Endodermal cell (in vitro differentiated cells): ENCODE data around the gene PODNL1. TPM values are rescaled to one million over a fixed set of nuclear protein-coding genes. Genes with fewer than 3 reads are reported as not detected.

Experiments used
- DNase-seq: peaks from one replicate; pipeline ENCODE4 v3.0.0-alpha.2; 2017
- H3K27ac ChIP-seq: 2 replicates; pipeline ENCODE4 v1.5.1; 2013; ENCODE audit warnings: mild to moderate bottlenecking, low read depth, low read length, moderate library complexity
- H3K27me3 ChIP-seq: 2 replicates; pipeline ENCODE4 v1.6.1; 2013; ENCODE audit warnings: mild to moderate bottlenecking, low read length, moderate library complexity; ENCODE audit not compliant: insufficient read depth, control insufficient read depth, poor library complexity, severe bottlenecking
- H3K36me3 ChIP-seq: 2 replicates; pipeline ENCODE4 v1.7.0; 2013; ENCODE audit warnings: mild to moderate bottlenecking, low read length, moderate library complexity; ENCODE audit not compliant: control insufficient read depth, insufficient read depth
- H3K4me1 ChIP-seq: one replicate; pipeline ENCODE4 v1.7.0; 2013; ENCODE audit warnings: low read length; ENCODE audit not compliant: control insufficient read depth, insufficient read depth
- H3K4me3 ChIP-seq: 2 replicates; pipeline ENCODE4 v1.5.1; 2013; ENCODE audit warnings: mild to moderate bottlenecking, low read length, moderate library complexity
- H3K9ac ChIP-seq: 2 replicates; pipeline ENCODE4 v1.6.1; 2013; ENCODE audit warnings: mild to moderate bottlenecking, low read length, moderate library complexity; ENCODE audit not compliant: poor library complexity, severe bottlenecking; ENCODE audit errors: extremely low read depth
- H3K9me3 ChIP-seq: 2 replicates; pipeline ENCODE4 v1.6.1; 2013; ENCODE audit warnings: mild to moderate bottlenecking, low read length, moderate library complexity; ENCODE audit not compliant: control insufficient read depth
- H3K27ac Mint-ChIP-seq: 2 replicates; pipeline ENCODE4 v1.8.0; 2020; ENCODE audit warnings: mixed read lengths
- H3K27me3 Mint-ChIP-seq: 2 replicates; pipeline ENCODE4 v1.8.0; 2021; ENCODE audit warnings: mild to moderate bottlenecking, mixed read lengths; ENCODE audit not compliant: insufficient read depth
- H3K36me3 Mint-ChIP-seq: 2 replicates; pipeline ENCODE4 v1.8.0; 2020; ENCODE audit warnings: low read depth, mixed read lengths
- H3K4me1 Mint-ChIP-seq: 2 replicates; pipeline ENCODE4 v1.8.0; 2020; ENCODE audit warnings: mixed read lengths
- H3K4me3 Mint-ChIP-seq: 2 replicates; pipeline ENCODE4 v1.8.0; 2020; ENCODE audit warnings: mild to moderate bottlenecking, moderate library complexity, mixed read lengths
- H3K9me3 Mint-ChIP-seq: 2 replicates; pipeline ENCODE4 v1.8.0; 2020; ENCODE audit warnings: mild to moderate bottlenecking, mixed read lengths
- CTCF ChIP-seq: fragments of 200-600 bp; sonication (generic); conservative IDR thresholded peaks from 2 replicates; pipeline ENCODE4 v1.5.0; 2021; ENCODE audit warnings: antibody characterized with exemption, mild to moderate bottlenecking
- WGBS, 2 experiments: methylation state at CpG; one replicate each; pipeline versions ENCODE4 v1.1.5 to v1.1.7; 2013; ENCODE audit warnings: missing lambda C conversion rate in 2 of 2, mixed read lengths in 1 of 2; ENCODE audit not compliant: insufficient coverage in 1 of 2, insufficient read length in 1 of 2; 5-methylcytosine and 5-hydroxymethylcytosine counted together
- total RNA-seq, 2 donors: library from RNA; stranded (reverse); fragmentation: NEBNext Ultra II Directional in 1 of 2; extraction: Animal tissue kit (Norgen Biotek cat#: 25700) in 1 of 2; gene quantifications; 2 replicates in 1 of 2; 3 replicates in 1 of 2; pipeline ENCODE4 v1.2.1, GENCODE V29; 2021

Gene PODNL1
- total RNA-seq, 2 donors from 2014 or later = 0.29 TPM; not detected in 1

- Histone ChIP-seq H3K9ac (no peak overlapping the region), H3K4me3 (no peak overlapping the region), H3K4me1 (no peaks in the 10 kb centered on the region), H3K27ac (no peak overlapping the region), H3K9me3 (no peaks in the 10 kb centered on the region), H3K36me3 (peaks cover 30% of the 10 kb centered on the region), H3K27me3 (no peaks in the 10 kb centered on the region)
- H3K9me3 Mint-ChIP-seq = no peaks in the 10 kb centered on the region
- TF ChIP-seq CTCF = no peak
- H3K4me1 Mint-ChIP-seq = peaks cover 8% of the 10 kb centered on the region
- DNase-seq = no peak
- no peak overlapping the region for H3K4me3 Mint-ChIP-seq
- H3K27me3 Mint-ChIP-seq = peaks cover 15% of the 10 kb centered on the region
- H3K27ac Mint-ChIP-seq = no peak overlapping the region
- 96% methylated on average over 2 of the region's 2 CpGs; no CpG with 5 or more reads in 1 of the 2 experiments for WGBS, 2 experiments
- H3K36me3 Mint-ChIP-seq = peaks cover 24% of the 10 kb centered on the region
These were observed 28.8 kb downstream of the PODNL1 start for GRCh38 chr19:13909430-13909829.

- no peak overlapping the region for H3K4me3 ChIP-seq
- H3K27me3 ChIP-seq = no peaks in the 10 kb centered on the region
- Mint-ChIP-seq H3K36me3 (peaks cover 24% of the 10 kb centered on the region), H3K27me3 (peaks cover 17% of the 10 kb centered on the region), H3K27ac (no peak overlapping the region), H3K4me1 (peaks cover 8% of the 10 kb centered on the region), H3K9me3 (no peaks in the 10 kb centered on the region), H3K4me3 (no peak overlapping the region)
- H3K4me1 ChIP-seq = no peaks in the 10 kb centered on the region
- no peak overlapping the region for H3K27ac ChIP-seq
- no peaks in the 10 kb centered on the region for H3K9me3 ChIP-seq
- H3K9ac ChIP-seq = no peak overlapping the region
- 96 to 100% methylated on average over 5 to 8 of the region's 8 CpGs for WGBS, 2 experiments
- no peak for TF ChIP-seq CTCF
- peaks cover 30% of the 10 kb centered on the region for H3K36me3 ChIP-seq
- no peak for DNase-seq
These were observed 29.5 kb downstream of the PODNL1 start for GRCh38 chr19:13908674-13909073.

GRCh38 chr19:13906910-13907309, 31.3 kb downstream of the PODNL1 start:
- H3K36me3 Mint-ChIP-seq = peaks cover 20% of the 10 kb centered on the region
- no peak overlapping the region for H3K27ac ChIP-seq
- H3K9me3 ChIP-seq = no peaks in the 10 kb centered on the region
- peaks cover 17% of the 10 kb centered on the region for H3K27me3 Mint-ChIP-seq
- H3K27me3 ChIP-seq = no peaks in the 10 kb centered on the region
- H3K4me1 Mint-ChIP-seq = peaks cover 8% of the 10 kb centered on the region
- no peak for TF ChIP-seq CTCF
- DNase-seq = no peak
- no peaks in the 10 kb centered on the region for H3K4me1 ChIP-seq
- no peaks in the 10 kb centered on the region for H3K9me3 Mint-ChIP-seq
- H3K27ac Mint-ChIP-seq = peak overlapping the region; percentile 66
- H3K36me3 ChIP-seq = peaks cover 17% of the 10 kb centered on the region
- H3K4me3 Mint-ChIP-seq = peak overlapping the region; percentile 74
- H3K4me3 ChIP-seq = peak overlapping the region; percentile 87
- 94 to 100% methylated on average over 3 to 5 of the region's 5 CpGs for WGBS, 2 experiments
- peak overlapping the region; percentile 53 for H3K9ac ChIP-seq
